HG03439 (cell line): ENCODE measurements around the gene CARS2.
"Not testable (repeated sequence)": the region's sequence is repeated elsewhere in the genome, so short reads cannot be mapped to it uniquely, and the experiment has no call there.

Experiments
- ATAC-seq: cut with Tn5 transposase; IDR thresholded peaks from one replicate; pipeline ENCODE4 v1.9.1; 2021; ENCODE audit warnings: mild to moderate bottlenecking, moderate library complexity; ENCODE audit not compliant: unreplicated experiment

Gene CARS2

GRCh38 chr13:110639935-110640334 is 66.0 kb downstream of the CARS2 start:
- no peak for ATAC-seq

- ATAC-seq: no peak
Observed at GRCh38 chr13:110638814-110639806, 66.8 kb downstream of the CARS2 start.

DNA sequence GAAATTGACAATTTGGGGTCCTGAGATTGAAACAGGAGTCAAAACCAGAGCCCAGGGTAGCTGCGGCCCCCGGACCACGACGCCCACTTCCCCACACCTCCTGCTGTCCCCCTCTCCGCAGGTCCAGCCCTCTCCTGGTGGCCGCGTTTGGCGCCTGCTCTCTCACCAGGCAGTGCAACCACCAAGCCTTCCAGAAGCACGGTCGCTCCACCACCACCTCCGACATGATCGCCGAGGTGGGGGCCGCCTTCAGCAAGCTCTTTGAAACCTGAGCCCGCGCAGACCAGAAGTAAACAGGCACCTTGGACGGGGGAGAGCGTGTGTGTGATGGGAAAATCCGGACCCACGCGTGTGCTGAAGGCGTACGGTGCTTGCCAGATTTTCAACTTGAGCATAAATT is 67.7 kb downstream of the CARS2 start:
- no peak for ATAC-seq

- no peak for ATAC-seq
Observed at GRCh38 chr13:110637747-110638146, 68.2 kb downstream of the CARS2 start.

- ATAC-seq: no peak
Observed at GRCh38 chr13:110637275-110637674, 68.6 kb downstream of the CARS2 start.

GRCh38 chr13:110636701-110637201 is 69.2 kb downstream of the CARS2 start:
- no peak for ATAC-seq

GRCh38 chr13:110636053-110636475 is 69.9 kb downstream of the CARS2 start:
- ATAC-seq: no peak

- ATAC-seq: no peak
Observed at GRCh38 chr13:110635405-110636002, 70.4 kb downstream of the CARS2 start.

- ATAC-seq: no peak
Observed at GRCh38 chr13:110634558-110634957, 71.4 kb downstream of the CARS2 start.

- ATAC-seq: no peak
Observed at GRCh38 chr13:110633776-110634175, 72.1 kb downstream of the CARS2 start.

DNA sequence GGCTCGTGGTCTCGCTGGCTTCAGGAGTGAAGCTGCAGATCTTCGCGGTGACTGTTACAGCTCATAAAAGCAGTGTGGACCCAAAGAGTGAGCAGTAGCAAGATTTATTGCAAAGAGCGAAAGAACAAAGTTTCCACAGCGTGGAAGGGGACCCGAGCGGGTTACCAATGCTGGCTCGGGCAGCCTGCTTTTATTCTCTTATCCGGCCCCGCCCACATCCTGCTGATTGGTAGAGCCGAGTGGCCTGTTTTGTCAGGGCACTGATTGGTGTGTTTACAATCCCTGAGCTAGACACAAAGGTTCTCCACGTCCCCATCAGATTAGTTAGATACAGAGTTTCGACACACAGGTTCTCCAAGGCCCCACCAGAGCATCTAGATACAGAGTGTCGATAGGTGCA is 73.7 kb downstream of the CARS2 start:
- not testable (repeated sequence) for ATAC-seq

GRCh38 chr13:110630566-110631119 is 75.3 kb downstream of the CARS2 start:
- no peak for ATAC-seq

GRCh38 chr13:110629735-110630134 is 76.2 kb downstream of the CARS2 start:
- ATAC-seq: no peak

- ATAC-seq: no peak
Observed at GRCh38 chr13:110628952-110629701, 76.8 kb downstream of the CARS2 start.

DNA sequence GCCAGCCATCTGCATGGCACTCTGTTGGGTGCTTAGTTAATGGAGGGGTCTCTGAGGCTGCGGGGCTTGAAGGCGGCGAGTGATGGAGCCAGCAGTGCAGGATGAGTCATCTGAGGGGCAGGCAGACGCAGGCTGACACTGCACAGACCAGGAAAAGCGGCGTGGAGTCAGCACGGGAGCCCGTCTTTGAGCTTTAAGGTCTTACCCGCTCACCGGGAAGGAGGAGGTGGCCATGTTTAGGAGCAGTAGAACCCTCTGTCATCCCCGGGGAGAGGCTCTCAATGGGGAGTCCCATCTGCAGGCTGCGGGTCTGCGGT is 77.5 kb downstream of the CARS2 start:
- no peak for ATAC-seq

GRCh38 chr13:110627761-110628476 is 78.0 kb downstream of the CARS2 start:
- ATAC-seq: no peak

DNA sequence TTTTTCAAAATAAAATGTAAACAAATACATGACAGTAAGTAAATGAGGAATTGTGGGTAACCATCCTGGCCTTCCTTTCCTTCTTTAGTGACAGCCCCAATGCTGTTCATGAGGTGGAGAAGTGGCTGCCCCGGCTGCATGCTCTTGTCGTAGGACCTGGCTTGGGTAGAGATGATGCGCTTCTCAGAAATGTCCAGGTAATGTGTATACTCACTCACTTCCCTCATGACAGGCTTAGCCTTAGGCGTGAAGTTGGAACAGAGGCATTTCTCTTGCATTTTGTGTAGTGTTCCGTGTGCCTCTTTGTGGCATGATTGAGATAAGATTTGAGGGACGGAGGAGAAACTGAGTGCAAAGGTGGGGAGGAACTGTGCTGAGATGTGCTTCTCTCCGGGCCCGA is 78.6 kb downstream of the CARS2 start:
- no peak for ATAC-seq

DNA sequence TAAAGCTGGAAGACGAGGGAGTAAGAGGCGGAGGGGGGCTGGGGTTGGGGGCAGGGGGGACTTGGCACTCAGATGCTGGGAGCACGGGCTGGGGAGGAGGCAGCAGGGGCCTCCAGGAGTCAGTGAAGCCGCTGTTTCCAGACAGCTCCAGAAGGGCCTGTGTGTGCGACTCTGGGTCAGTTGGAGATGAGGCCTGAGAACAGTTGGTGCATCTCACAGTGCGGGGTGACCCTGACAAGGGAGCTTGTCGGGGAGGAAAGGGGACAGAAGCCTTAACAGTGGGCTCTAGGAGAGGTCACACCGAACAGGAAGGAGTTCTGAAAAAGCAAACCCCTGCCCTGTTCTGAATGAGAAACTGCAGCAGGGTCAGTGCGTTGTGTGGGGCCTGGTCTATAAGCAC is 79.4 kb downstream of the CARS2 start:
- ATAC-seq: no peak

GRCh38 chr13:110625771-110626321 is 80.1 kb downstream of the CARS2 start:
- ATAC-seq: no peak
